Stimulated activated naive CD8-positive, alpha-beta T cell treated with anti-CD3 and anti-CD28 coated beads, Interleukin-15, amount 100 ng/mL, for 72 hours (primary cell): ENCODE results near the gene SYTL5.

Source experiments
- ATAC-seq: fragments of 150-1000 bp; cut with Tn5 transposase; 2 replicates; pipeline ENCODE4 v1.10.0; 2021; ENCODE audit warnings: mild to moderate bottlenecking, moderate library complexity
- DNase-seq, 2 donors: peaks; one replicate each; pipeline ENCODE4 v3.0.0; 2021 to 2022
- H3K27ac Mint-ChIP-seq, 2 donors: one replicate each; pipeline ENCODE4 v1.8.0; 2022; ENCODE audit warnings: mild to moderate bottlenecking in 2 of 2, mixed read lengths in 2 of 2, moderate library complexity in 2 of 2
- H3K27me3 Mint-ChIP-seq: one replicate; pipeline ENCODE4 v1.8.0; 2022; ENCODE audit warnings: mixed read lengths
- H3K4me1 Mint-ChIP-seq: one replicate; pipeline ENCODE4 v1.8.0; 2022; ENCODE audit warnings: mild to moderate bottlenecking, mixed read lengths
- H3K4me3 Mint-ChIP-seq, 2 donors: one replicate each; pipeline ENCODE4 v1.8.0; 2022; ENCODE audit warnings: mild to moderate bottlenecking in 2 of 2, mixed read lengths in 2 of 2, moderate library complexity in 1 of 2
- H3K9me3 Mint-ChIP-seq, 2 donors: one replicate each; pipeline ENCODE4 v1.8.0; 2022; ENCODE audit warnings: mixed read lengths in 2 of 2

Gene SYTL5

DNA sequence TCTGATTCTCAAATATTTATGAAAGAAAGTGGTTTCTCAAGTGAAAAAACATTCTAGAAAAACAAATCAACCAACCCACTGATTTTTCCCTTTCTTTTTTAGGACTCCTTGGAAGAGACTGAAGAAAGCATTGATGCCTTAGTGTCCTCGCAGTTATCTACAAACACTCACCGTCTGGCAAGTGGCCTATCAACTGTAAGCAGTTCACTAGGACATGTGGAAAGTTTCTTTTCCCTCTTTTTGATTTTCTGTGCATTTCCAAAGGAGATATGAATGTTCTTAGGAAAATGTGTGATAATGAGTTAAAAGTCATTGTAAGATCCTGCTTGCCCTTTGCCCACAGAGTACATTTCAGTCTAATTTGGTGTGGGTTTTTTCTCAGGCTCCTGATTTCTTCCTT is 95.9 kb downstream of the SYTL5 start:
- no peaks in the 10 kb centered on the region for H3K4me1 Mint-ChIP-seq
- no peak for DNase-seq
- H3K27me3 Mint-ChIP-seq: no peaks in the 10 kb centered on the region
- ATAC-seq: no peak
- H3K27ac Mint-ChIP-seq: no peak overlapping the region
- H3K4me3 Mint-ChIP-seq: no peak overlapping the region
- no peaks in the 10 kb centered on the region for H3K9me3 Mint-ChIP-seq

DNA sequence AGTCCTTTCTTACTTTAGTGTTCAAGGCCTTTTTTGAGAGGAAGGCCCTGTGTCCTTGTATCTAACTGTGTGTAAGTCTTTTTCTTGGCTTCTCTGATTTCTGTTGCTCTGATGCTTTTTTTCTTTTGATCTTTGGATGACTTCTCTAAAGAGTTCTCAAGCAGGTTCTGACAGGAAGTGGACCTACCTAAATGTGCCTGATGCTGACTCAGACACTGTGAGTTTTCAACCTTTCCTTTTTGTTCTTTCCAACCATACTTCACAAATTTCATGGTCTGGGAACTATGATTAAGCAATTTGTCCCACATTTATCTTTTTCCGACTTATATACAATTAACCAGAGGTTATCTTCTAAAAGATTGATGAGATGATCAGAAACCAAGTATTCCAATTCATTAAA is 96.5 kb downstream of the SYTL5 start:
- H3K4me3 Mint-ChIP-seq: no peak overlapping the region
- ATAC-seq (no peak), DNase-seq (no peak)
- no peaks in the 10 kb centered on the region for H3K9me3 Mint-ChIP-seq
- no peak overlapping the region for H3K27ac Mint-ChIP-seq
- H3K27me3 Mint-ChIP-seq: no peaks in the 10 kb centered on the region
- H3K4me1 Mint-ChIP-seq: no peaks in the 10 kb centered on the region

DNA sequence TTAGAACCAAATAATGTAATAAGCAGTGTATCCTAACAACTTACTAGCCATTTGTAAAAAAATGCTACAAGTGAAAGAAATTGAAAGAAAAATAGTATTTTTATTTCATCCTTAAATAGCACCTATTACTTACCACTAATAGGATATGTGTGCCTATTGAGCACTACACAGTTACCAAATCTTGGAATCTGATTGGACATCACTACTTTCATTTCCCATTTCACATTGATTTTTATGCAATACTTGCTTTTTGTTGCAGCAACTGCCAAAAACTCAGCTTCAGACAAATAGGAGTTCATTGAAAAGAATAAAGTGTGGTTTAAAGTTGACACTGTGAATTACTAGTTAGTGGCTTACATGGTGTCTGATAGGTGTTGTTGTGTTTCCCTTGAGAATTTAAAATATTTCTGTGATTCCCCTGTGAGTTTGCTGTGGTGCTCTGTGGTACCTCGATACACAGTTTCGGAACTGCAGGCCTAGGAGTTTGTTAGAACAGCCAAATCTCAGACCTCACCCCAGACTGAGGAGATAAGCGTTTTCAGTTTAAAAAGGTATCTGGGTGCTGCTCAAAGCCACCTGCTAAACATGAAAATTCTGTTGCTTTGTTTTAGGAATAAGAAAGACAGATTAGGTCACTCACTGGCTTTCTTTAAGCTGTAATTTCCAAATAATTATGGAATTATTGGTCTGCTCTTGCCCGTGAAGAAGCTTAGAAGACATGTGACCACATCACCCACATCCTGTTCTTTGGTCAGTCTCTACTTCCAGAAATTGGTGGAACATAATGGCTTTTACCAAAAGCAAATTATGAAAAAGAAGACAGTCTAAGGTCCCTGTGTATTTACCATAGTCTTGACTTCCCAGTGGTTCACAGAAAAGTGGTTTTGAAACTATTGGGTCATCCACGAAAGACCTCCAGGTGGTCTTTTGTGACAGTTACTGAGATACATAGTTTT is 97.8 kb downstream of the SYTL5 start:
- Mint-ChIP-seq H3K4me3 (no peak overlapping the region), H3K4me1 (no peaks in the 10 kb centered on the region), H3K27me3 (no peaks in the 10 kb centered on the region), H3K27ac (no peak overlapping the region), H3K9me3 (no peaks in the 10 kb centered on the region)
- ATAC-seq (no peak), DNase-seq (no peak)

DNA sequence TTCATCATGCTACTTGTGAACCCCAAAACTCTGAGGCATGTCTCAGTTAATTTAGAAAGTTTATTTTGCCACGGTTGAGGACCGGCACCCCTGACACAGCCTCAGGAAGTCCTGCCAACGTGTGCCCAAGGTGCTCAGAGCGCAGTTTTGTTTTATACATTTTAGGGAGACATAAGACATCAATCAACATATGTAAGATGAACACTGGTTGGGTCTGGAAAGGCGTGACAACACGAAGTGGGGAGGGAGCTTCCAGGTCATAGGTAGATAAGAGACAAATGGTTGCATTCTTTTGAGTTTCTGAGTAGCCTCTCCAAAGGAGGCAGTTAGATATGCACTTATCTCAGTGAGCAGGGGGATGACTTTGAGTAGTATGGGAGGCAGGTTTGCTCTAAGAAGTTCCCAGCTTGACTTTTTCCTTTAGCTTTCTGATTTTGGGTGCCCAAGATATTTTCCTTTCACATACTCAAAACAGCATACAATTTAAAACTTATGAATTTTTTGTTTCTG is 98.9 kb downstream of the SYTL5 start:
- Mint-ChIP-seq H3K4me1 (no peaks in the 10 kb centered on the region), H3K27me3 (no peaks in the 10 kb centered on the region), H3K4me3 (no peak overlapping the region), H3K9me3 (no peaks in the 10 kb centered on the region), H3K27ac (no peak overlapping the region)
- DNase-seq: no peak
- no peak for ATAC-seq

DNA sequence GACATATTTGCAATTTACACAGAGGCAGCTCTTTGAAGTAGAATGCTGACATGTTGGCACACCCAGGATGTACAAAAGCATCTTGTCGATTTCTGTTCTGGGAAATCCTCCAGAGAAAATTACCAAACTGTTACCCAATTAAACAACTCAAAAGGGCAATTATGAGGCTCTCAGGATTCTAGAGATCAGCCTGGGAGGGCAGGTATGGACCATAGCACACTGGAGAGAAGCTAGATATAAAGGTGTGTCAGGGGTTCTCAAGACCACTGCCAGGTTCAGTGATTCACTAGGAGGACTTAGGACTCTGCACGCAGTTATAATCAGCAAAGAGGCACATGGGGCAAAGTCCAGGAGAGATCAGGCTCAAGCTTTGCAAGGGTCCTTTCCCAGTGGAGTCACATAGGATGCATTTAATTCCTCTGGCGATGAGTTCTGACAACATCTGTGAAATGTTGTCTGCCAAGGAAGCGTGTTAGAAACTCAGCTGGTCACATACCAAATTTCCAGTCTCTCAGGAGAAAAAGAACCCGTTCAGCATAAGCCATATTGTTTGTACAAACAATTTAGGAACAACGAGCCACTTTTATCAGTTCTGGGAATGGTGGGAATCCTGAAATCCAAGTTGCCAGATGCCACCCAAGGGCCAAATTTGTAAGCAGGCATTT is 100.8 kb downstream of the SYTL5 start:
- Mint-ChIP-seq H3K4me1 (no peaks in the 10 kb centered on the region), H3K9me3 (no peaks in the 10 kb centered on the region), H3K4me3 (no peak overlapping the region), H3K27ac (no peak overlapping the region), H3K27me3 (no peaks in the 10 kb centered on the region)
- ATAC-seq (no peak), DNase-seq (no peak)

DNA sequence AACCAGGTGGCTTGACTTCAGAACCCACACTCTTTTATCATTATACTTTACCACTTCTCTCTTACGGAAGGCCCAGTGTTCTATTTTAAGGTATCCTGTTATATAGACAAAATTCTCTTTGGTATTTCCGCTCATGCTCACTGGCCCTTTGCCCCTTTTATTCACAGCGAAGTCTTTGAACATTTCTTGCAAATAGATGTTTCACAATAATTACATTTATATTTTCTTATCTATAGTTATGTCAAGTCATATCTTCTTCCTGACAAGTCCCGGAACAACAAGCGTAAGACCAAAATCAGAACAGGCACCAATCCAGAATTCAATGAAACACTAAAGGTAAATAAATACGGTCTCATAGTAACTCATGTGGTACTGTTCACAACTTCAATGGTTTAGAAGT is 102.0 kb downstream of the SYTL5 start:
- H3K4me3 Mint-ChIP-seq: no peak overlapping the region
- DNase-seq: no peak
- no peaks in the 10 kb centered on the region for H3K27me3 Mint-ChIP-seq

DNA sequence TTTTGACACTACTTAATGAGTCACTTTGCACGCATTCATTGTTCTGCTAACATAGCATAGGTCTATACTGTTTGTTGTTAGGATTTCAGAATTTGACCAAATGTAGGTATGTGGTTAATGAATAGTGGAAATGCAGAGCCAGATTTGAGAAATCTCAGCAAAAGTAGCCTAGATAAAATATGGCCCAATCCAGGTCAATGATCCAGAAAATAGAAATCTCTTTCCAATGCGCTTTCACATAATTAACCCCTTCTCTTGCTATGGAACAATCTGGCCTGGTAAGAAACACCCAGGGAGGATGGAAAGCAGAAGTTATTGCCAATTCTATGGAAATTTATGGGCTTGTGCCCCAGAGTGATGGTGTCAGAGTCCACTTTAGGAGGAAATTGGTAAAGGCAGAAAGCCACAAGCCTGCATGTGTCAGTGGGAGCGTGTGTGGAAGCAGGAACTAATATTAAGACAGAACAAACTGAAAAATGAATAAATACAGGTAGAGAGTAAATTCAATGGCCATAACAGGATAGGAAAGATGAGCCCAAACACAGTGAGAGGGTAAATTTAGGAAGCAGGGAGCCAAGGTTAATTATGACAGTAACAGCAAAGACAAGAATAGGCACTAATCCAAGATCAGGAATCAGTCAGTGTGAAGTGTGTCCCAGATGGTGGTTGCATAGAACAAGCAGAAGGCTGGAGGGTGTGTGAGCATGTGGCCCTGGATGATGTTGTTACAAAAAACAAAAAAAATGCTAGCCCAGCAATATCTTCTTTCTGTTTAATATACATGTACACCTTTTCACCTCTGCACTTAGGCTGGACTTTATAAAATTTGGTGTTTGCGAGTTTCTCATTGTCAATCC is 102.9 kb downstream of the SYTL5 start:
- DNase-seq (no peak), ATAC-seq (no peak)
- H3K9me3 Mint-ChIP-seq: peaks cover 0 to 6% of the 10 kb centered on the region in 2 donors
- H3K4me1 Mint-ChIP-seq: no peaks in the 10 kb centered on the region
- no peak overlapping the region for H3K27ac Mint-ChIP-seq
- H3K27me3 Mint-ChIP-seq: peaks cover 7% of the 10 kb centered on the region
- no peak overlapping the region for H3K4me3 Mint-ChIP-seq

More for the DNA sequence above, 102.0 kb downstream of the SYTL5 start:
- no peaks in the 10 kb centered on the region for H3K9me3 Mint-ChIP-seq
- no peak for ATAC-seq
- no peaks in the 10 kb centered on the region for H3K4me1 Mint-ChIP-seq
- H3K27ac Mint-ChIP-seq: no peak overlapping the region

DNA sequence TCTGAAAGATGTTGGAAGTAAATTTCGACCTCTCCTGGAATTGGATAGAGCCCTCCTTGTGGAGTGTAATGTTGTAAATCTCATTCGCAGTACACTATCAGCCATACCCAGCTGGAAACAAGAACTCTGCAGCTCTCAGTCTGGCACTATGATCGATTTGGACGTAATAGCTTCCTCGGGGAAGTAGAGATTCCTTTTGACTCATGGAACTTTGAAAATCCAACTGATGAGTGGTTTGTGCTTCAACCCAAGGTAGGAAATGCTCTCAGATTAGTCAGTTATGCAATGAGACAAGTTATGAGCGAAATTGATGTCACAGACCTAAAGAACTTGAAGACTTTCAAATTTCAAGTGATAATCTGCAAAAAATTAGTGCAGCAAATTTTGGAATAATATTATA is 103.9 kb downstream of the SYTL5 start:
- Mint-ChIP-seq H3K27ac (no peak overlapping the region), H3K9me3 (peaks cover 0 to 8% of the 10 kb centered on the region in 2 donors), H3K4me3 (no peak overlapping the region), H3K4me1 (no peaks in the 10 kb centered on the region), H3K27me3 (peaks cover 9% of the 10 kb centered on the region)
- ATAC-seq (no peak), DNase-seq (no peak)

DNA sequence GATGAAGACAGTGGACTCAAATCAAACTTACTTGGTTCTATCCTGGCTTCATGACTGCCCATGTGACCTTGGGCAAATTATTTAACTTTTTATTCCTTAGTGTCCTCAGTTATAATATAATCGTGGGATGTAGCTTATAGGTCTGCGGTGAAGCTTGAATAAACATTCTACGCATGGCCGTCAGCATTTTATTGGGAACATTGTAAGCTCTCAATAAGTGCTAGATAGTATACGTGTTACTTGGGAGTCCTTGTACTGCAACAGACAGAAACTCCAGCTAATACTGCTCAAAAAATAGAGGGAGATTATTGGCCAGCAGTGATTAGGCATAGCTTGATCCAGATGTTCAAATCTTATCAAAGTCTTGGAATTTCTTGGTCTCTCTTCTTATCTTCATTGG is 104.8 kb downstream of the SYTL5 start:
- DNase-seq (no peak), ATAC-seq (no peak)
- Mint-ChIP-seq H3K9me3 (peaks cover 0 to 8% of the 10 kb centered on the region in 2 donors), H3K4me1 (no peaks in the 10 kb centered on the region), H3K27me3 (peaks cover 9% of the 10 kb centered on the region), H3K27ac (no peak overlapping the region), H3K4me3 (no peak overlapping the region)

DNA sequence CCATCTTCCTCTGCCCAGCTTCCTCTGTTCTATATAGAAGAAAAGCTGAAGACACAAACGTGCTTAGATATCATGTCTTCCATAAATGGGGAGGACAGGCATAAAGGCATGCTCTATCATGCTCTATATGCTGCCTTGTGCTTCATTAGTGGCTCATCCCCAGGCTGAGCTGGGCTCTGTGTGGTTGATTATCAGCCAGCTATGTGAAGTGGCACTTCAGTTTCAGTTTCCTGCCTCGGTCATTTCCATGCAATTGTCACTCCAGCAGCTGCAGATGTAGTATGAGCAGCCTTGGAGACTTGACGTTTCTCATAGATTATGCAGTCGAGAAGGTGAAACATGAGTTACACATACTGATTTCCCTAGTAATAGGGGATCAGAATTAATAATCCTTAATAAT is 106.2 kb downstream of the SYTL5 start:
- Mint-ChIP-seq H3K27ac (no peak overlapping the region), H3K9me3 (peaks cover 0 to 8% of the 10 kb centered on the region in 2 donors), H3K27me3 (peaks cover 9% of the 10 kb centered on the region), H3K4me3 (no peak overlapping the region), H3K4me1 (no peaks in the 10 kb centered on the region)
- ATAC-seq (no peak), DNase-seq (no peak)

DNA sequence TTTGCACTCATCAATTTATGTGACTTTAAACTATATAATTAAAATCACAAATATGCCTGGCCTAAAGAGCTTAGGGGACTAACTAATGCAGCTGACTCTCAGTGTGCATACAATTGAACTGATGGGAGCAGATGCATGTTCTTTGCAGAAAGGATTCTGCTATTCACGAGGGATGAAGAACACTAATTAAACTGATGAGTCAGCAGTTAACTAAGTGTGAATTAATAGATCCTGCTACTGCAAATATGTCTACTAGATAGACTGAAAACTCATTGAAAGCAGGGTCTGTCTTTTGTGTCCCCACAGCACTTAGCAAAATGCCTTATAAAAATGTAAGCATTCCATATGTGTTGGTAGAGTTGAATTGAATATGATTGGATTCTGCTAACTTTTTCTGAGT is 110.4 kb downstream of the SYTL5 start:
- Mint-ChIP-seq H3K27ac (no peak overlapping the region), H3K27me3 (peaks cover 9% of the 10 kb centered on the region), H3K9me3 (peaks cover 0 to 8% of the 10 kb centered on the region in 2 donors), H3K4me1 (no peaks in the 10 kb centered on the region), H3K4me3 (no peak overlapping the region)
- DNase-seq (no peak), ATAC-seq (no peak)

DNA sequence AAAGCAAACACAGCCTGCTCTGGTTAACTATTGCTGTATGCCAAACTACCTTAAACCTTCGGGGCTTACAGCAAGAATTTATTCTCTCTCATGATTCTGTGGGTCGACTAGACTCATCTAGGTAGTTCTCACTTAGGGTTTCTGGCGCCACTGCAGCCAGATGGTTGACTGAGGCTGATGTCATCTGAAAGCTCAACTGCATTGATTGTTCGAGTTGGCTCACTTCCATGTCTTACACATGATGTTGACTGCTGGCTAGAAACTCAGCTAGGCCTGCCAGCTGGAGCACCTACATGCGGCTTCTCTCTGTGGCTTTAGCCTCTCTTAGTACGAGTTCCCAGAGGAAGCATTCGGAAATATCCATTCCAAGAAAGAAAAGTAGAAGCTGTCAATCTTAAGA is 111.1 kb downstream of the SYTL5 start:
- ATAC-seq (no peak), DNase-seq (no peak)
- H3K9me3 Mint-ChIP-seq: peaks cover 0 to 8% of the 10 kb centered on the region in 2 donors
- no peak overlapping the region for H3K4me3 Mint-ChIP-seq
- no peaks in the 10 kb centered on the region for H3K4me1 Mint-ChIP-seq
- H3K27ac Mint-ChIP-seq: no peak overlapping the region
- H3K27me3 Mint-ChIP-seq: peaks cover 9% of the 10 kb centered on the region

DNA sequence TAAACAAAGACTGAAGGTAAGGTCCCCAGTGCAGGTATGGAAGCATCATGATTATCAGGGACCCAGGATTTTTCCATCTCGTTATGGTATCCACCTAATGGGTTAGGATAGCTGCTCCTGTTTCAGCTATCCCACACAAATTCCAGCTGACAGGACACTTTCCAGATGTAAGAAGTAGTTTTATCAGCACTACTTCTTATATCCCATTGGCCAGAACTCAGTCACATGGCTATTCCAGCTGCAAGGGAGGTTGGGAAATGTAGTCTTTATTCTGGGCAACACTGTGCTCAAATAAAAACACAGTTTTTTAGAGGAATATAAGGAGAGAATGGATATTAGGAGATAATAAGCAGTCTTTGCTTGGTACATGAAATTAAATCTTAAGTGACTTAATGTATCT is 117.6 kb downstream of the SYTL5 start:
- no peak for ATAC-seq

DNA sequence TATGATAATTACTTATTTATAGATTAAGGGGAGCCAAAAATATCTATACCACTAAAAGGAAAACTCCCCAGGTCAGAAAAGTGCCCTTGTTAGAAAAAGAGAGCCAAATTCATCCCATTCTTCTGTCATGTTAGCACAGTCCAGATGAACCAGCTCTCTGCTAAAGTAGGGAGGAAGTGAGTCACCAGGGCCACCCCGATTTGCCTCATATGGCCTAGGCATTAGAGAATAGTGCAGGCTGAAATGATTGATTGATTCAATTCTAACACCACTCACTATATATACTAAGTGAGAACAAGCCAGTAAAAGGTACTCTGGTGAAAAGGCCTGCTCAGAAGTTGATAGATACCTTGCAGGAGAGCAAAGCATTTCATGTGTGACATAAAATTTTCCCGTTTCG is 119.8 kb downstream of the SYTL5 start:
- Mint-ChIP-seq H3K4me1 (no peaks in the 10 kb centered on the region), H3K27me3 (no peaks in the 10 kb centered on the region), H3K27ac (no peak overlapping the region), H3K4me3 (no peak overlapping the region), H3K9me3 (no peaks in the 10 kb centered on the region)
- DNase-seq: no peak
- ATAC-seq: no peak

More for the DNA sequence above, 117.6 kb downstream of the SYTL5 start:
- Mint-ChIP-seq H3K4me1 (no peaks in the 10 kb centered on the region), H3K4me3 (no peak overlapping the region), H3K9me3 (no peaks in the 10 kb centered on the region), H3K27me3 (no peaks in the 10 kb centered on the region), H3K27ac (no peak overlapping the region)
- DNase-seq: no peak

DNA sequence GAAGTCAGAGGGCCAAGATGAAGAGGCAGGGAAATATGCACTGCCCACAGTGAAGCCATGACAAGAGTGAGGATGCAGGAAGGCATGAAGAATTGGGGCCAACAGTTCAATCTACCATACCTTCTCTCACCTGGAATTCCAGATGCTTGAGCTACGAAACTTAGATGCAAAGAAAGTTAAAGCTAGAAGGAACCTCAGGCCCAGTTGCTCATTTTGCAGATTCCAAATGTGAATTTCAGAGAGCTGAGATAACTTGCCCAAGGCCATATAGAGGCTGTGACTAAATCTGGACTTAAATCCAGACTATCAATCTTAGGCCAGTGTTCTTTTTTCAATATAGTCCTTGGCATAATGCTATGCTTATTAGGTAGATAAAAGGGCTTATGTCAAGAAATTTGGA is 121.6 kb downstream of the SYTL5 start:
- no peak overlapping the region for H3K27ac Mint-ChIP-seq
- no peak overlapping the region for H3K4me3 Mint-ChIP-seq
- no peaks in the 10 kb centered on the region for H3K4me1 Mint-ChIP-seq
- H3K27me3 Mint-ChIP-seq: no peaks in the 10 kb centered on the region
- DNase-seq (no peak), ATAC-seq (no peak)
- no peaks in the 10 kb centered on the region for H3K9me3 Mint-ChIP-seq
